ENCODE measurements around the gene THUMPD3. TPM values are rescaled to one million over a fixed set of nuclear protein-coding genes. Genes with fewer than 3 reads are reported as not detected.

THUMPD3 gene
- polyA plus RNA-seq, 6 donors from 2014 or later: 9.6 to 21.5 (median 17.5) TPM

DNA sequence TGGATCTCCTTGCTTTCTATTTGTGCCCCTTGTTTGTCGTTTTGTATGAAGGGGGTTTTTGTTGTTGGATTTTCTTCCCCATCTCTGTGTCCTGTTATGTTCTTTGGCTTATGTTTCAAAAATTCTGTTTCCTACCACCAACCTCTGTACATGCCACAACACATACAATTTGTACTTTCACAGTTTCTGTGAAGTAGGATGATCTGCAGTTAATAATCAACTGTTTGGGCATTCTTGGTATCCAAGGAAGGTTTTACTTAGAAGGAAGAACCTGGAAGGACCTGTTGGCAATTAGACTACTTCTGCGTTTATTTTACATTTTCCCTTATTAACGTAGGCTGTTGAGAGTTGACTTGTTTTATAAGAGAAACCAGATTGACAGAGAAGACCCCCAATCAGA is 42.9 kb downstream of the THUMPD3 start:
- no peaks in the 10 kb centered on the region for H3K27me3 Mint-ChIP-seq
- DNase-seq (no peak), ATAC-seq (ENCODE audit: low read depth in 2 of 2) (no peak)
- peaks cover 0 to 5% (median 0%) of the 10 kb centered on the region in 7 donors for H3K9me3 Mint-ChIP-seq
- peaks cover 58 to 81% (median 67%) of the 10 kb centered on the region in 3 donors for H3K4me1 Mint-ChIP-seq
- H3K4me3 Mint-ChIP-seq: peak overlapping the region in 2 of 8 donors; percentile 25 to 63
- peaks cover 0 to 7% of the 10 kb centered on the region in 2 donors for H3K36me3 Mint-ChIP-seq
- peak overlapping the region in 3 of 6 donors; percentile 38 to 66 (median 42) for H3K27ac Mint-ChIP-seq

DNA sequence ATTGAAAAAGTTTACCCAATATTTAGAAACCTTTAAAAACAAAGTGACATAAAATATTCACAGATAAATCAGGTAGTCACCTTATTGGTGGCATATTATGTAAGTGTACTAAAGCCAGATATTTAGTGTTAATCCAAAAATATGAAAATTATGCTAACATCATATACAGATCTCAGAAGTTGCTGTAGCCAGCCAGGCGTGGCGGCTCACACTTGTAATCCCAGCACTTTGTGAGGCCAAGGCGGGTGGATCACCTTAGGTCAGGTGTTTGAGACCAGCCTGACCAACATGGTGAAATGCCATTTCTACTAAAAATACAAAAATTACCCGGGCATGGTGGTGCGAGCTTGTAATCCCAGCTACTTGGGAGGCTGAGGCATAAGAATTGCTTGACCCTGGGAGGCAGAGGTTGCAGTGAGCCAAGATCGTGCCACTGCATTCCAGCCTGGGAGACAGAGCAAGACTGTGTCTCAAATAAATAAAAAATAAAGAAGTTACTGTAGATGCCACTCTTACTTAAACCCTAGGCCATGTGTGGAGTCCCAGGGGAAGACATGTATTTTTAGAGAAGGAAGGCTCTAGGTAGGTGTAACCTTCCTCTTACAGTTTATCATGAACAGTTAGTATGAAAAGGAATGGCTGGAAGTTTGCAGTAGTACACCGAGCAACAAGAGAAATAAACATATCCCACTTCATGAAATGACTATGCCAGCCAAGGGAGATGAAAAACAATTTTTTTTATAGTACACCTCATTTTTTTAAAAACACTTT is 44.2 kb downstream of the THUMPD3 start:
- peak; percentile 61 to 65 for ATAC-seq (ENCODE audit: low read depth in 2 of 2)
- peaks cover 0 to 5% (median 0%) of the 10 kb centered on the region in 7 donors for H3K9me3 Mint-ChIP-seq
- peaks cover 49 to 76% (median 58%) of the 10 kb centered on the region in 3 donors for H3K4me1 Mint-ChIP-seq
- peak overlapping the region; percentile 8 to 85 (median 74) for H3K4me3 Mint-ChIP-seq
- DNase-seq: no peak
- no peaks in the 10 kb centered on the region for H3K27me3 Mint-ChIP-seq
- H3K27ac Mint-ChIP-seq: peak overlapping the region; percentile 67 to 93 (median 78)
- peaks cover 0 to 7% of the 10 kb centered on the region in 2 donors for H3K36me3 Mint-ChIP-seq

DNA sequence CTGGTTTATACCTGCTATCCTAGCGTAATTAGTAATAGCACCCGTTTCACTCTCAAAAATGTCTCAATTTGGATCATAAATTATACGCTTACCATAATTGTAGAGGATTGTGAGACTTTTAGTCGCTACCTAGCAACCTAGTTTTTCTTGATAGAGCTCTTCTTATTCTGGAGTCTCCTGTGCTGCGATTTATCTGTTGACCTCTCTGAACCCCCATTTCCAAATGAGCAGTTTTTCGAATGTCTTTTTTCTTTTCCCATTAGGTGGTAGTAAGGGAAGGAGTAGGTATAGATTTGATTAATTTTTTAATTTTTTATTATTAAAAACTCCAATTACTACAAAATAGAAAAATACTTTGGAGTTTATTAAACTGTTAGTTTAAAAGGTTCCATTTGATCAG is 45.2 kb downstream of the THUMPD3 start:
- Mint-ChIP-seq H3K9me3 (peaks cover 0 to 5% (median 0%) of the 10 kb centered on the region in 7 donors), H3K4me3 (no peak overlapping the region), H3K36me3 (peaks cover 0 to 7% of the 10 kb centered on the region in 2 donors), H3K27me3 (no peaks in the 10 kb centered on the region), H3K4me1 (peaks cover 45 to 77% (median 50%) of the 10 kb centered on the region in 3 donors), H3K27ac (peak overlapping the region in 4 of 6 donors; percentile 22 to 94 (median 49))
- no peak for ATAC-seq (ENCODE audit: low read depth in 2 of 2)
- no peak for DNase-seq

DNA sequence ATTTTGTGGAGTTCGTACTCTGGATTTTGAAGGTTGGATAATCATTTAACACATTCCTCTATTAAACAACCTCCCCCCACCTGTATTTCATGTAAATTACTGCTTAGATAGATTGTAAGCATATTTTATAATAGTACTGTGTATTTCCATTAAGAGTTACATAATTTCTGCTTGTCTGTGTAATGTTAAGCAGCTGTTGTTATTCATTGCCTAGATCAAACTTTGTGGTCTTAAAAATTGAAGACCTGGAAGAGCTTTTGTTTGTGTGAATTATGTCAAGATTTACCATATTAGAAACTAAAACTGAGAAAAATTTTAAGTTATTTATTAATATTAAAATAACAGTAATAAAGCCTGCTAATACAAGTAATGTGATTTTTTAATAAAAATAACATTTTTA is 45.7 kb downstream of the THUMPD3 start:
- peaks cover 49 to 77% (median 49%) of the 10 kb centered on the region in 3 donors for H3K4me1 Mint-ChIP-seq
- peaks cover 0 to 5% (median 0%) of the 10 kb centered on the region in 7 donors for H3K9me3 Mint-ChIP-seq
- ATAC-seq (ENCODE audit: low read depth in 2 of 2): no peak
- H3K27me3 Mint-ChIP-seq: no peaks in the 10 kb centered on the region
- peak overlapping the region in 1 of 8 donors; percentile 6 for H3K4me3 Mint-ChIP-seq
- H3K36me3 Mint-ChIP-seq: peaks cover 0 to 7% of the 10 kb centered on the region in 2 donors
- DNase-seq: no peak
- H3K27ac Mint-ChIP-seq: peak overlapping the region in 3 of 6 donors; percentile 34 to 72 (median 47)

DNA sequence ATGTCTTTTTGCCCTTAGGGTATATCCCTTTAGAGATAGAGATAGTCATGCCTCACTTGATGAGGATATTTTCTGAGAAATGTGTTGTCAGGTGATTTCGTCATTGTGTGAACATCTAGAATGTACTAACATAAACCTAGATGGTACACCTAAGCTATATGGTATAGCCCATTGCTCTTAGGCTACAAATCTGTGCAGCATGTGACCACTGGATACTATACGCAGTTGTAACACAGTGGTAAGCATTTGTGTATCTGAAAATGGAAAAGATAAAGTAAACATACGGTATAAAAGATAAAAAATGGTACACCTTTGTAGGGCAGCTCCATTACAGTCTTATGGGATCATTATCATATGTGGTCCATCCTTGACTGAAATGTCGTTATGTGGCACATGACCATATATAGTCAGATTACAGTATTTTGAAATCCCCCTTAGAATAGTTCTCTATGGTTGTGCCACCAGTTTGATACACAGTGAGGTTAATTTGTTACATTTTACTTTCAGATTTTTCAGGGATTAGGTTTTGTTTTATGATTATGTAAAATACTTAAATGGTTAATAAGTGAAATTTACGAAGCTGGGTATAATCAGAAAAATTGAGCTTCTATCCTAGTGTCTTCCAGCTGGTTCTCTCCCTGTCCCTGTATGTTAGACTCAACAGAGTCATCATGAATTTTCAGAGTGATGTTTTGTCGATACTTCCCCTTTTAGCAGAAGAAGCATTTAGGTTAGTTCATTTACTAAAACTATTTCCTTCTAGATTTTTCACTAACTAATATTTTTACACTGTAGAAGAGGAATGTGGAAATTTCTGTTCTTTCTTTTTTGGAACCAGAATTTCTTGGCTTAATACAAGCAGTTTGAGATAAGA is 47.4 kb downstream of the THUMPD3 start:
- Mint-ChIP-seq H3K4me1 (peaks cover 47 to 77% (median 51%) of the 10 kb centered on the region in 3 donors), H3K36me3 (peaks cover 0 to 7% of the 10 kb centered on the region in 2 donors), H3K27me3 (no peaks in the 10 kb centered on the region), H3K27ac (peak overlapping the region; percentile 69 to 94 (median 80)), H3K4me3 (peak overlapping the region in 4 of 8 donors; percentile 0 to 53 (median 33)), H3K9me3 (peaks cover 0 to 5% (median 0%) of the 10 kb centered on the region in 7 donors)
- DNase-seq (peak; percentile 21), ATAC-seq (ENCODE audit: low read depth in 2 of 2) (peak; percentile 73 to 78)

DNA sequence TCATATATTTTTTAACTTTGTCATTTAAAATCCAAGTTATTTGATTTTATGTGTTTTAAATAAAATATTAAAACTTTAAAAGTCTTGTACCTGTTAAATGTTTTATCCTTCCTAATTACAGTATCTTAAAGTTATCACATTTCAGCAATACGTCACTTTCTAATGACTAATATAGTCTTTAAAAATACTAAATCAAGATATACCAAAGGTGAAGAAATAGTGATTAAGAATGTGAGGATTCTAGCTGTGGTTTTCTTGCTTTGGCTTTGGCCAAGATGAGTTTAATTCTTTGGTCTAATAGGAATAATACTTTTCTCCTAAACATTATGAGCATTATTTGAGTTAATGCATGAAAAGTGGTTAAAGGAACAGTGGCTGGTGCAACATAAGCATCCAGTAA is 48.4 kb downstream of the THUMPD3 start:
- H3K36me3 Mint-ChIP-seq: peaks cover 0 to 11% of the 10 kb centered on the region in 2 donors
- DNase-seq (no peak), ATAC-seq (ENCODE audit: low read depth in 2 of 2) (no peak)
- H3K4me1 Mint-ChIP-seq: peaks cover 47 to 74% (median 52%) of the 10 kb centered on the region in 3 donors
- no peaks in the 10 kb centered on the region for H3K27me3 Mint-ChIP-seq
- H3K4me3 Mint-ChIP-seq: no peak overlapping the region
- H3K9me3 Mint-ChIP-seq: peaks cover 0 to 5% (median 0%) of the 10 kb centered on the region in 7 donors
- no peak overlapping the region for H3K27ac Mint-ChIP-seq

DNA sequence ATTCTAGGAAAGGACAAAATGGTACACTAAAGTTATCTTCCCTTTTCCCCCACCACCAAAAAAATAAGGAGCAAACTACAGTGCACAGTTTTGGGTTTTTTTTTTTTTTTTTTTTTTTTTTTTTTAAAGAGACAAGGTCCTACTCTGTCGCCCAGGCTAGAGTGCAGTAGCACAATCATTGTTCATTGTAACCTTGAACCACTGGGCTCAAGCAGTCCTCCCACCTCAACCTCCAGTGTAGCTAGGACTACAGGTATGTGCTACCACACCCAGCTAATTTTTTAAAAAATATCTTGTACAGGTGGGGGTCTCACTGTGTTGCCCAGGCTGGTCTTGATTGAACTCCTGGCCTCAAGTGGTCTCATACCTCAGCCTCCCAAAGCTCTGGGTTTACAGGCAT is 49.4 kb downstream of the THUMPD3 start:
- H3K4me3 Mint-ChIP-seq: peak overlapping the region in 1 of 8 donors; percentile 35
- H3K36me3 Mint-ChIP-seq: peaks cover 0 to 11% of the 10 kb centered on the region in 2 donors
- no peaks in the 10 kb centered on the region for H3K27me3 Mint-ChIP-seq
- peak overlapping the region in 4 of 6 donors; percentile 23 to 88 (median 57) for H3K27ac Mint-ChIP-seq
- H3K4me1 Mint-ChIP-seq: peaks cover 45 to 66% (median 45%) of the 10 kb centered on the region in 3 donors
- DNase-seq (no peak), ATAC-seq (ENCODE audit: low read depth in 2 of 2) (no peak)
- H3K9me3 Mint-ChIP-seq: peaks cover 0 to 5% (median 0%) of the 10 kb centered on the region in 7 donors

DNA sequence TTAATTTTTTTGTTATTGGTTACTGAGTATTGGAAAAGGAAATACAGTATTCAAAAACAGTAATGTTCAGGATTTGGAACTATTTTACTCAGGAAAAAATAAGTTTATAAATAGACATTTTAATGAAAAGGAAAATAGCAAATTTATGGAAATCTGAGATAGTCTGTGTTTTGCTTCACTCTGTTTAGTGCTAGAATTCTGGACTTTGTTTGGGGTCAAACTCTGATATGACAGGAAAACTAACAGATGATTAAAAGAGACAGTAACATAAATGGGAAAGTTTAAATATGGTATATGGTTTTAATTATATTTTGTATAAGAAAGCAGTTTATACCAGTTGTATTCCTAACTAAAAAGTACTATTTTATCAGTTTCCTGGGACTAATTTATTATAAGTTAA is 52.0 kb downstream of the THUMPD3 start:
- peaks cover 0 to 1% (median 0%) of the 10 kb centered on the region in 7 donors for H3K9me3 Mint-ChIP-seq
- H3K4me3 Mint-ChIP-seq: no peak overlapping the region
- ATAC-seq (ENCODE audit: low read depth in 2 of 2) (no peak), DNase-seq (no peak)
- peaks cover 32 to 57% (median 34%) of the 10 kb centered on the region in 3 donors for H3K4me1 Mint-ChIP-seq
- peaks cover 0 to 5% of the 10 kb centered on the region in 2 donors for H3K36me3 Mint-ChIP-seq
- H3K27ac Mint-ChIP-seq: no peak overlapping the region
- H3K27me3 Mint-ChIP-seq: no peaks in the 10 kb centered on the region

DNA sequence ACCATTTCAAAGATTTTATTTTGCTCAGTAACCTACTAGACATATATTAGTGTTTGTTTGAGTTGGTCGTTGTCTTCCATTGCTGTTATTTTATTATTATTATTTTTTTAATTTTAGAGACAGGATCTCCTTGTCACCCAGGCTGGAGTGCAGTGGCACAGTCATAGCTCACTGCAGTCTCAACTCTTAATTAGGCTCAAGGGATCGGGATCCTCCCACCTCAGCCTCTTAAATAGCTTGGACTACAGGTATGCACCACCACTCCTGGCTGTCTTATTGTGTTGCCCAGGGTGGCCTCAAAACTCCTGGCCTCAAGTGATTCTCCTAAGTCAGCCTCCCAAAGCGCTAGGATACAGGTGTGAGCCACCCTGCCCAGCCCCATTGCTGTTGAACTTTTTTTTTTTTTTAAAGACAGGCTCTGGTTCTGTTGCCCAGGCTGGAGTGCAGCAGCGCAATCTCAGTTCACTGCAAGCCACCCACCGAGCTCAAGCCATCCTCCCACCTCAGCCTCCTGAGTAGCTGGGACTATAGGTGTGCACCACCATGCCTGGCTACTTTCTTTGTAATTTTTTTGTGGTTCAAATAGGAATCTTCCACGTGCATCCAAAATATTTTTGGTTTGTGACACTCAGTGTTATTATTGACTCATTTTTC is 52.8 kb downstream of the THUMPD3 start:
- Mint-ChIP-seq H3K27me3 (no peaks in the 10 kb centered on the region), H3K4me3 (no peak overlapping the region), H3K27ac (peak overlapping the region in 2 of 6 donors; percentile 47 to 54), H3K36me3 (peaks cover 0 to 4% of the 10 kb centered on the region in 2 donors), H3K4me1 (peaks cover 28 to 52% (median 34%) of the 10 kb centered on the region in 3 donors), H3K9me3 (no peaks in the 10 kb centered on the region)
- DNase-seq (no peak), ATAC-seq (ENCODE audit: low read depth in 2 of 2) (no peak)

DNA sequence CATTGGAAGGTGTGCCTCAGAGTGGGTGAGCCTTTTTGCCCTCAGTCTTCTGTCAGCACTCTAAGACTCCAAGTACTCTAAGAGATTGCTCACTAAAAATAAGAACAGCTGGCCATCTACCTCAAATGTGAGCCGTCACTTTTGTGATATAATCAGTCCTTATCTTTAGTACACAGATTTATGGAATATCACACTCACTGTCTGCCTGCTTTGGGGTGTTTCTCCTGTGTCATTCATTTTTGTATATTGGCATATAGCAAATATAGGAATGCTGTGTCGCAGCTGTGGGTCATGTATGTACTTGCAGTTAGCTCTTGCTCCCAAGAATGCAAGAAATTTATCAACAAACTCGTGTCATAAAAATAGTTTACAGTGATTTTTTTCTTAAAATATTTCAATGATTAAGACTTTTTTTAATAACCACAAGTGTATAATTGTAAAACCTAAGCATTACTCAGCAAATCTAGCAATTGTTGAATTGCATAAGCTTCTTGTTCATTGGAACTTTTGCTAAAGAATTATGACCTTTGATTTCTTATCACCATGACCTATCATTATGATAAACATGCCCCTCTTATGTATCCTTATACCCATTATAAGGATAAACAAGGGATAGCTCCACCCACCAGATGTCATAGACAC is 53.4 kb downstream of the THUMPD3 start:
- H3K27me3 Mint-ChIP-seq: no peaks in the 10 kb centered on the region
- ATAC-seq (ENCODE audit: low read depth in 2 of 2): no peak
- no peak overlapping the region for H3K4me3 Mint-ChIP-seq
- peaks cover 0 to 4% of the 10 kb centered on the region in 2 donors for H3K36me3 Mint-ChIP-seq
- H3K4me1 Mint-ChIP-seq: peaks cover 33 to 54% (median 36%) of the 10 kb centered on the region in 3 donors
- peak overlapping the region in 1 of 6 donors; percentile 47 for H3K27ac Mint-ChIP-seq
- H3K9me3 Mint-ChIP-seq: no peaks in the 10 kb centered on the region
- DNase-seq: no peak

DNA sequence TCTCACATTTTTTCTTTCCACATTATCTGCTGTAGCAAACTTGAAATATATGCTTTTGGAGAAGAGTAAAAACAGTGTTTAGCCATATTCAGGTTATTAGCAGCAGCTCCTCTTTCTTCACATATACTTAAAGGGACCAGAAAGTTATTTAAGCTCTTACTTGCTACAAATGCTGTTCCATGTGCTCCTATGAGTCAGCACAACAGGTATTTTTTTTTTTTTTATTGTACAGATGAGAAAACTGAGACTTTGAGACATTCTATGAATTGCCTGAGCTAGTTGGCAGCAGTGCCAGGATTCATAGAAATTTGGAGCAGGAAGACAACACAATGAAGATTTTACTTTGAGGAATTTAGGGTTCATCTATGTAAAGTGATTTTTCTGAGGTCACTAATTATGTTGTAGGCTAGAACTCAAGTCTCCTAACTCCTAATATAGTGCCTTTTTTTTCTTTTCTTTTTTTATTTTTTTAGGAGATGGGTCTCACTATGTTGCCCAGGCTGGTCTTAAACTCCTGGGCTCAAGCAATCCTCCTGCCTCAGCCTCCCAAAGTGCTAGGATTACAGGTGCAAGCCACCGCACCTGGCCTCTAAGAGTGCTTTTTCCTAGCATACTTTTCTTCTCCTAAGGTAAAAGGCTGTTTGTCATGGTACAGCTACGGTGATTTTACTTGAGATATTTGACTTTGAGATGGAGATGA is 58.1 kb downstream of the THUMPD3 start:
- Mint-ChIP-seq H3K27ac (peak overlapping the region; percentile 13 to 75 (median 58)), H3K36me3 (peaks cover 0 to 2% of the 10 kb centered on the region in 2 donors), H3K9me3 (no peaks in the 10 kb centered on the region), H3K27me3 (no peaks in the 10 kb centered on the region), H3K4me3 (no peak overlapping the region), H3K4me1 (peaks cover 25 to 32% (median 30%) of the 10 kb centered on the region in 3 donors)
- no peak for ATAC-seq (ENCODE audit: low read depth in 2 of 2)
- DNase-seq: no peak

All from naive B cell (primary cell).